Measurements from ENCODE around the gene MRTFA. TPM values are rescaled to one million over a fixed set of nuclear protein-coding genes. Genes with fewer than 3 reads are reported as not detected.

MRTFA gene
- total RNA-seq, 4 donors from 2014 or later: 16.5 to 57.8 (median 48.9) TPM

DNA sequence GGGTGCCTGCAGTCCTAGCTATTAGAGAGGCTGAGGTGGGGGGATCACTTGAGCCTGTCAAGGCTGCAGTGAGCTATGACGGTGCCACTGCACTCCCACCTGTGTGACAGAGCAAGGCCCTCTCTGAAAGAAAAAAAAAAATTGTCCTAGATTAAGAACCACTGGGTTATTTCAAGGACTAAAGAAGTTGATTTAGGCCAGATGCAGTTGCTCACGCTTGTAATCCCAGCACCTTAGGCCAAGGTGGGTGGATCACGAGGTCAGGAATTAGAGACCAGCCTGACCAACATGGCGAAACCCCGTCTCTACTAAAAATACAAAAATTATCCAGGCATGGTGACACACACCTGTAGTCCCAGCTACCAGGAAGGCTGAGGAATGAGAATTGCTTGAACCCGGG is 129.0 kb downstream of the MRTFA start:
- TF ChIP-seq, protein P1, sequence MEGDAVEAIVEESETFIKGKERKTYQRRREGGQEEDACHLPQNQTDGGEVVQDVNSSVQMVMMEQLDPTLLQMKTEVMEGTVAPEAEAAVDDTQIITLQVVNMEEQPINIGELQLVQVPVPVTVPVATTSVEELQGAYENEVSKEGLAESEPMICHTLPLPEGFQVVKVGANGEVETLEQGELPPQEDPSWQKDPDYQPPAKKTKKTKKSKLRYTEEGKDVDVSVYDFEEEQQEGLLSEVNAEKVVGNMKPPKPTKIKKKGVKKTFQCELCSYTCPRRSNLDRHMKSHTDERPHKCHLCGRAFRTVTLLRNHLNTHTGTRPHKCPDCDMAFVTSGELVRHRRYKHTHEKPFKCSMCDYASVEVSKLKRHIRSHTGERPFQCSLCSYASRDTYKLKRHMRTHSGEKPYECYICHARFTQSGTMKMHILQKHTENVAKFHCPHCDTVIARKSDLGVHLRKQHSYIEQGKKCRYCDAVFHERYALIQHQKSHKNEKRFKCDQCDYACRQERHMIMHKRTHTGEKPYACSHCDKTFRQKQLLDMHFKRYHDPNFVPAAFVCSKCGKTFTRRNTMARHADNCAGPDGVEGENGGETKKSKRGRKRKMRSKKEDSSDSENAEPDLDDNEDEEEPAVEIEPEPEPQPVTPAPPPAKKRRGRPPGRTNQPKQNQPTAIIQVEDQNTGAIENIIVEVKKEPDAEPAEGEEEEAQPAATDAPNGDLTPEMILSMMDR (IDR thresholded peaks at IDR 0.05; ENCODE audit: low read depth): no peak

DNA sequence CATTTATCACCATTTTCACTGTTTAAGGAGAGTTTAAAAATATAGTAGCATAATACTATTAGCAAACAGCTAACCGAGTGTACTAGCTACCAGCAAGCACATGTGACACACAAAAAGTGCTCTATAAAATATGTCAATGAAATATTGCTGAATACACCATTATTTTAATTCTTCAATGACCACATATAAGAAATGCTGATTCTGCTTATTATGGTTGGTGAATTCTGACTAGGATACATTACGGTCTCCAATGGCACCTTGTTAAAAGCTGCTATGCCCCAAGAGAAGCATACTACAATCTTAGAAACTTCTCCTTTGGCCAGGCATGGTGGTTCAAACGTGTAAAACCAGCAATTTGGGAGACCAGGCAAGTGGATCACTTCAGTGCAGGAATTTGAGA is 129.8 kb downstream of the MRTFA start:
- TF ChIP-seq, protein P1 (IDR thresholded peaks at IDR 0.05; ENCODE audit: low read depth): no peak

DNA sequence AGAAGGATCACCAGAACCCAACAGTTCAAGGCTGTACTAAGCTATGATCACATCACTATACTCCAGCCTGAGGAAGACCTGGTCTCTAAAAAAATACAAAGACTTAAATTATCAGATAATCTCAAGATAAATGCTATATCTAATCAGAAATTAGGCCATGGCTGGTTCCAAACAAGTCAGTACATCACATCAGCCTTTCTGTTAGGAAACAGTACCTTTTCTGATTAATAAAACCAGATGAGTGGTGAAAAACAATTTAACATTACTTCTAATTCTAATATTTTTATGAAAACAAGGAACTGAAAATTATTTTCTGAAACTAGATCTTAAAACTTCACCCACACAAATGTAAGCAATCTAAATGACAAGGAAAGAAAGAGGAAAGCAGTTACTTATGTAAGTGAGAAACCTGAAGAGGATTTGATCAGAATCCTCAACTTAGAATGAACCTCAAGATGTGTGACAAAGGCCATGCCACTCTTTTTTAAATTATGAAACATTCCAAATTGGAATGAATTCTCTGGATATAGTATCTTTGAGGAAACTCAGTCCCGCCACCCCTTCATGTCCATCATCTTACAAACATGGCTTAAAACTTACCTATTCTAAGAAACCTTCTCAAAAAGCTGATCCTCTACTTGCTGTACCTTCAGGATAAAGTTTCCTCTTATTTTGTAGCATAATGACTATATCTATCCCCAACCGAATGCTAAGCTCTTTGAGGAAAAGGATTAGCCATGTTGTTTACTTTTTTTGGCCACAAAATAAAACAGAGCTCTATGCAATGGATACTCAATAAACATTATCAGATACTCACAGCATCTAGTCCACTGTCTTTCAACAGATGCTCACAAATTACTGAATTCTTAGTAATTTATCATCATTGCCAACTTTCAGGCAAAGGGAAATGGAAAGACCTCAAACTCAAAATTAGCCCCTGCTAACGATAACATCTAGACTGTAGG is 132.0 kb downstream of the MRTFA start:
- TF ChIP-seq, protein P1 (IDR thresholded peaks at IDR 0.05; ENCODE audit: low read depth): no peak

DNA sequence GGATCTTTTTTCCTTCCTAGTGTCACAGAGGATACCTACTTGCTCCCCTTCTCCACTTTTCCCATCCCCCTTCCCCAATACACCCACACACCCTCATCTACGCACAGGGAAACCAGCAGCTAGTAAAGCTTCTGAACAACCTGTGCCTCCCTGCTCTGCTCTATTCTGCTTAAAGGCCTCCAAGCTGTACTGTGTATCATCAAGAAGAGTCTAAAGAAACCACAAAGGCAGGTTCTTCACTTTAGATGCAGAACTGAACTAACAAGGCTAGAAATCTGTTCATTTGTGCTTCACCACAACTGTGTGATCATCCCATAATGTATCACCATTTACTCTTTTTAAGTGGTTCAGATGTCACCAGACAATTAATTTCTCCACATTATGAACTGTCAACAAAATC is 133.6 kb downstream of the MRTFA start:
- TF ChIP-seq, protein P1 (IDR thresholded peaks at IDR 0.05; ENCODE audit: low read depth): no peak

DNA sequence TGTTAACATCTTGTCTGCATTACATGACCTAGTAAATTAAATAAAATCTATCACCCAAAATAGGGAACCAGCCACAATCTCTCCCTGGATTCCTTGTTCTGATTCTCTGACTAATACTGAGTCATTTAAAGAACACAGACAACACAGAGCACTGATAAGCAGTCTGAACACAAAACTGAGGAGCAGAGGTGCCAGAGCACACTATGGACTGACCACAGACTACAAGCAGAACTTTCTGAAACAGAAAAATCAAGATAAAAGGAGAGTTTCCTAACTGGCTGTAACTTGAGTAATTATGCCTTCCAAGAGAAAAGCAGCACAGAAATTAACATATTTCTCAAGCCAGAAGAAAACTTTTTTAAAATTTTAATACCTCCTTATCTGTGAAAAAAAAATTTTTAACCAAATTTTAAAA is 137.3 kb downstream of the MRTFA start:
- TF ChIP-seq, protein P1 (IDR thresholded peaks at IDR 0.05; ENCODE audit: low read depth): no peak

DNA sequence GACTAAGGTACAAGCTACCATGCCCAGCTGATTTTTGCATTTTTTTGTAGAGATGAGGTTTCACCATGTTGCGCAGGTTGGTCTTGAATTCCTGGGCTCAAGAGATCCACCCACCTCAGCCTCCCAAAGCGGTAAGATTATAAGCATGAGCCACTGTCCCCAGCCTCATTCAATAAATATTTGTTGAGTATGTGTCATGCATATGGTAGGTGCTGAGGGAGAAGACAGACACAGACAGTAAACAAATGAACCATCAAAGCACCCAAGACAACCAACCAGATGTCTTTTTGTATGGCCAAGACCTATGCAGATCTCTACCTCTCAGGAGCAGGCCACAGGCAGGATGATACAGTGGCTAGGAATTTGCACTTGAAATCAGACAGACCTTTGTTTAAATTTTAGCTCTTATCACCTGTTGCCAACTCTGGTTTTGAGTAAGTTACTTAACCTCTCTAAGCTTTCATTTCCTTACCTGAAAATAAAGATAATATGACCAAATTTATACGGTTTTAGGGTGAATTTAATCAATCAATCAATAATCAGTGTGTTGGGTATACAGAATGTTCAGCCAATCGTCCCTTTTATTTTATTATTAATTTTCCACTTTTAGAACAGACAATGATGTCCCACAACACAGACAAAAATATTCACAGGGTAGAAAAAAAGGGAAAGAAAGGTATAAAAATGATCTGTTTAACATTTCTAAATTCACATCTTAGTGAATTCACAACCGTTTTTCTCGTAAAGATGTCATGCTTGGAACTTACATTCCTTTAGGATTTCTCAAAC is 137.9 kb downstream of the MRTFA start:
- TF ChIP-seq, protein P1 (IDR thresholded peaks at IDR 0.05; ENCODE audit: low read depth): no peak

DNA sequence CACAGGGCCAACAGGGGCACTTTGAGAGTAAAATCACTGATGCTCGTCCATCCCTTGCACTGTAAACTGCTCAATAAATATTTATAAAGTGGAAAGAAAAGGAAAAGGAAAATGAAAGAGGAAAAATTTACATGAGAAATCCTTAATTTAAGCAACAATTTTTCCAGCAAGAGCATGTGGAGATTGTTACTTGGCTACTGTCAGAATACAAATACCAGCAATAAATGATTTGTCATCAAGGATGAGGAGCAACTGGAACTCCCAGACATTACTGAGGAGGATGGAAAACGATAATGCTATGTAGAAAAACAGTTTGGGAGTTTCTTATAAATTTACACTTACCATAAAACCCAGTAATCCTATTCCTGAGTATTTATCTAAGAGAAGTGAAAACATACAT is 143.1 kb downstream of the MRTFA start:
- TF ChIP-seq, protein P1 (IDR thresholded peaks at IDR 0.05; ENCODE audit: low read depth): no peak

Measured in subcutaneous adipose tissue (tissue), 4 donors.